RWPE1 (cell line): ENCODE results near the gene HASPIN.

Experiments
- CTCF ChIA-PET: fragments of 350-600 bp; sonication (Branson Sonifier 250); formaldehyde crosslinking; extraction: SDS; loops from one replicate; lab custom pipeline; 2021; lab: Yijun Ruan, JAX
- POLR2A ChIA-PET: fragments of 400-600 bp; formaldehyde crosslinking; extraction: SDS; loops from one replicate; lab custom pipeline; 2020; ENCODE audit warnings: antibody characterized with exemption; ENCODE audit not compliant: low non-redundant PET; lab: Yijun Ruan, JAX
- DNase-seq: peaks from one replicate; pipeline ENCODE4 v3.0.0; 2012; ENCODE audit warnings: low spot score
- H3K27ac ChIP-seq: fragments of 450-650 bp; 2 replicates; pipeline ENCODE4 v1.5.1; 2017
- TF ChIP-seq, protein P1 (sequence below): fragments of 450-650 bp; conservative IDR thresholded peaks from 2 replicates; pipeline ENCODE4 v1.5.1; 2017; ENCODE audit warnings: low read depth, mild to moderate bottlenecking

The HASPIN gene

DNA sequence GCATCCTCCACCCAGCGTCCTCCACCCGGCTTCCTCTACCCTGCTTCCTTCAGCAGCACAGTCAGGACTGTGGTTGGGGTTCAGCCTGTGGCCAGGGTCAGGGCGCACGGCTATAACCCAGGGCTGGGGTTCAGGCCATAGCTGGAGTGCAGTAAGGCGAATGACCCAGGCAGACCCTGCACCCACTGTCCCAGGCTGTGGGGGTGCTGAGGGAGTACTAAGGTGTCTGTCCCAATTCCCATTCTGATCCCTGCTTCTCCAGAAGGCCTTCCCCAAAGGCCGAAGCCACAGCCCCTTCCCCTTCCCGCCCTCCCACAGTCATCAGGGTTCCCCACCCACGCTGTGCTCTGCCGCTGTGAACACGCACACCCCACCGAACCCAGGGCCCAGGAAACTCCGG is 42.6 kb upstream of the HASPIN start:
- TF ChIP-seq, protein P1, sequence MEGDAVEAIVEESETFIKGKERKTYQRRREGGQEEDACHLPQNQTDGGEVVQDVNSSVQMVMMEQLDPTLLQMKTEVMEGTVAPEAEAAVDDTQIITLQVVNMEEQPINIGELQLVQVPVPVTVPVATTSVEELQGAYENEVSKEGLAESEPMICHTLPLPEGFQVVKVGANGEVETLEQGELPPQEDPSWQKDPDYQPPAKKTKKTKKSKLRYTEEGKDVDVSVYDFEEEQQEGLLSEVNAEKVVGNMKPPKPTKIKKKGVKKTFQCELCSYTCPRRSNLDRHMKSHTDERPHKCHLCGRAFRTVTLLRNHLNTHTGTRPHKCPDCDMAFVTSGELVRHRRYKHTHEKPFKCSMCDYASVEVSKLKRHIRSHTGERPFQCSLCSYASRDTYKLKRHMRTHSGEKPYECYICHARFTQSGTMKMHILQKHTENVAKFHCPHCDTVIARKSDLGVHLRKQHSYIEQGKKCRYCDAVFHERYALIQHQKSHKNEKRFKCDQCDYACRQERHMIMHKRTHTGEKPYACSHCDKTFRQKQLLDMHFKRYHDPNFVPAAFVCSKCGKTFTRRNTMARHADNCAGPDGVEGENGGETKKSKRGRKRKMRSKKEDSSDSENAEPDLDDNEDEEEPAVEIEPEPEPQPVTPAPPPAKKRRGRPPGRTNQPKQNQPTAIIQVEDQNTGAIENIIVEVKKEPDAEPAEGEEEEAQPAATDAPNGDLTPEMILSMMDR: no peak
- no peak overlapping the region for H3K27ac ChIP-seq
- DNase-seq: no peak
- POLR2A ChIA-PET: no interaction called here
- CTCF ChIA-PET: no interaction called here

DNA sequence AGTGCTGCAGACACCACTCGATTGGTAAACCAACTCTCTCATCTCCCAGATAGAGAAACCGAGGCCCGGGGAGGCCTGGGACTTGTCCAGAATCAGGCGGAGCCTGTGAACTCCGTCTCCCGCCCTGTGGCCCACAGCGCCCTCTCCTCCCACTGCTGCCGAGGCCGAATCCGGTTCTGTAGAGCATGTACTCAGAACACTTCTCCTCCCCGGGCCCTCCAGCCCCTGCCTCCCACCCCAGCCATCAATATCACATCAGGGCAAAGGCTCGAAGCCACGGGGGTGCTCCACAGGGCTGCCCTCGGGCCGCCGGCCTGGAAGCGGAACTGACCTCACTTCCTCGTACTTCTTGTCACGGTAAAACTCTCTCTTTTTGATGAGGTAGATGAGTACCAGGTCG is 42.1 kb upstream of the HASPIN start:
- CTCF ChIA-PET: interaction anchor here (0.6 to 0.7 kb wide), 2 partner anchors 89 to 90 kb away, joined by 5 to 8 read pairs; no protein-coding TSS in a partner anchor
- TF ChIP-seq, protein P1: no peak
- POLR2A ChIA-PET: no interaction called here
- no peak overlapping the region for H3K27ac ChIP-seq
- DNase-seq: no peak

DNA sequence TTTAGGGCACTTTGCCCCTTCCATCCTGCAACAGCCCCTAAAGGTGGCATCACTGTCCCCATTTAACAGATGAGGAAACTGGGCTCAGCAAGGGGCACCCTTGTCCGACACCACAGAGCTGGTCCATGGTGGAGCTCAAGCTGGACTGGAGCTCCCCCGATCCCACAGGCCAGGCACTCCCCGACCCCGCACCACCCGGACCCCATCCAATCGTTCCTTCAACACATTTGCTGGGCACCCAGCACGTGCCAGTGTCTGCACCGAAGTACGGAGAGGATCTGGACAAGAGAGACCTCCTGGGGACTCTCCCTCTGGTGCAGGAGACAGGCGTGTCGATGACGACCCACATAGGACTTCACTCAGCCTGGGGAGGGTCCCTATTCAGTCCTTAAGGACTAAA is 41.7 kb upstream of the HASPIN start:
- H3K27ac ChIP-seq: no peak overlapping the region
- ChIA-PET POLR2A (no interaction called here), CTCF (interaction anchor here (0.6 to 0.7 kb wide), 2 partner anchors 90 kb away, joined by 5 to 8 read pairs; no protein-coding TSS in a partner anchor)
- DNase-seq: no peak
- TF ChIP-seq, protein P1: no peak

DNA sequence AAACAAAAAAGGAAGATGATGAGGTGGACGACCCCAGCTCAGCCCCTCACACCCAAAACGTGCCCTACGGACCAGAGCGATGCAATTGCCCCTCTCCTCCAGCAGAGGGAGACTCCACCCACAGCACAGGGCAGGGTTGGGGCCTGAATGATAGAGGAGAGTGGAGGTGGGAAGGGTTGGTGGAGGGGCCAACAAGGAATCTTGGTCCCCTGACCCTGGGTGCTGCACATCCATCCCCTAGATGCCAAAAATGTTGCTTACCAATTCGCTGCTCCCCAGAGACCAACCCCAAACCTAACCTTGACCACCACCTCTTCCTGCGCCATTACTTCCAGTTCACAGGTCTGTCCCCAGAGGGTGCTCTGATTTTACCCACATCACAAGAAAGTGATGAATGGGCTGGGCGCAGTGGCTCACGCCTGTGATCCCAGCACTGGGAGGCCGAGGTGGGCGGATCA is 40.6 kb upstream of the HASPIN start:
- peak; percentile 67 for DNase-seq
- CTCF ChIA-PET: interaction anchor here (0.6 to 0.7 kb wide), 3 partner anchors 11 to 73 kb away, joined by 3 to 5 read pairs (median 4); no protein-coding TSS in a partner anchor
- TF ChIP-seq, protein P1: peak; percentile 89
- POLR2A ChIA-PET: no interaction called here
- no peak overlapping the region for H3K27ac ChIP-seq

DNA sequence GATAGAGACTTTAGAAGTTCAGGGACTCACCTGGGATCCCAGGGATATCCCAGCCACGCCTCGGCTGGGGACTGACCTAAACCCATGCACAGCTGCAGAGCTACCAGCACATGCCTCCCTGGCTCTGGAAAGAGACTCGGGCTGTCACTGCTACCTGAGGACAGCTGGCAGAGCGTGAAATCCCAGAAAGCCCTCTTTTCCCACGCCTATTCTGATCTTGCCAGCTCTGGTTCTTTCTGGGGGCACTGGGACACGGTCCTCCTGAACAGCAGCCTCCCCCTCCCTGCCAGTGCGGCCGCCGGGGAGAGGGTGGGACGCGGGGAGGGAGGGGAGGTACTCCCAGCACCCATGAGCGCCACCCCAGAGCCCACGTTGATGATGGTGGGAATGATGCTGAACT is 38.5 kb upstream of the HASPIN start:
- POLR2A ChIA-PET: no interaction called here
- CTCF ChIA-PET: no interaction called here
- H3K27ac ChIP-seq: no peak overlapping the region
- TF ChIP-seq, protein P1: no peak
- DNase-seq: no peak

DNA sequence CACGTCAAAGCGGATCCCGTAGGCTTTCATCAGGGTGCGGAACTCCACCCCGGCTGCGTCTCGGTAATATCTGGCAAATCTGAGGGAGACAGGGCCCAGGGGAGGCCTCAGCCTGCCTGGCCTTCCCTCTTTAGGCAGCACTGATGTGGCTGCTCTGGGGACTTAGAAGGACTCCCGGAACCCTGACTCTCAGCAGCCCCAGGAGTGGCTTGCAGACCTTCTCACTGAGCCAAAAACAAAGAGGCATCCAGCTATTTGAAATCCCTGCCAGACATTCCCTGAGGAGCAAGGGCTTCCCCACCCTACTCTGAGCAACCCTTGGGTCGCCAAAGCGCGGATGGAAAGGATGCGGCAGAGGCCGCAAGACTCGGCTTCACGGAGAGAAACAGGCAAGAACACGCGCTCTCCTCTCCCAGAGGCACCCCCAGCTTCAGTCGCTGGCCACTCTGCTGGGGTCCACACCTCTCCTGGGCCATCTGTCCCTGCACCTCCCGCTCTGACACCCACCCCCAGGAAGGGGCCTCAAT is 35.6 kb upstream of the HASPIN start:
- TF ChIP-seq, protein P1: no peak
- POLR2A ChIA-PET: no interaction called here
- CTCF ChIA-PET: no interaction called here
- DNase-seq: no peak
- H3K27ac ChIP-seq: no peak overlapping the region
